AG20443 (cell line): ENCODE measurements around the gene SLC39A11.
"Not testable (repeated sequence)": the region's sequence is repeated elsewhere in the genome, so short reads cannot be mapped to it uniquely, and the experiment has no call there.

Experiments used
- DNase-seq: peaks from one replicate; pipeline ENCODE4 v3.0.0; 2012; ENCODE audit warnings: low spot score, mixed read lengths

SLC39A11 gene

DNA sequence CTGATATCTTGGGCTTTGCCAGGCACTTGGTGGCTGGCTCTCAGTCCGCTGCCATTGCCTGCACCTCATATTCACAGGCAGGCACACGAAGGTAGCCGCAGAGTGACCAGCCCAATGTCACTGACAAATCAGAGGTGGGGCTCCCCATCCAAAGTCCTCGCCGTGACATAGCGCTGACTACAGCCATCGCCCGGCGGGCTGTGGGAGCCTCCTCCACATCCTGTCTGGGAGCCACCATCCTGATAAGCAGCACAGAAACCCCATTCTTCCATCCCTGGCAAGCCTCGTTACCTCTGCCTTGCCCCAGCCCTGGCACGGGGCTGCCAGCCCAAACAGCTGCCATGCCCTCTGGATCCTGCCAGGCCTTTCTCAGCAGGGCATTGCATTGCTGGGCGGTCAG lies 437.8 kb downstream of the SLC39A11 start:
- DNase-seq: no peak

DNA sequence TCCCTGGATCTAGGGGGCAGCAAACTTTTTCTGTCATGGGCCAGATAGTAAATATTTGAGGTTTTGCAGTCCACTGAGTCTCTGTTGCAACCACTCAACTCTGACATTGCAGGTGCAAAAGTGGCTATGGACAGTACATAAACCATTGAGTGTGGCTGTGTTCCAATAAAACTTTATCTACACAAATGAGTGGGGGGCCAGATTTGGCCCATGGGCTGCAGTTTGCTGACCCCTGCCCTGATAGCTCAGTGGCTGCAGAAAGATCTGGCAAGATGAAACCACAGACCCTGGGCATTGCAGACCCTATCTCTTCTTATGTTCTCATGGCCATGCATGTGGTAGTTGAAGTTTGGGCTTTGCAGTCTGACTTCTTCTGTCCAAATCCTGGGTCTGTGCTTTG lies 440.5 kb downstream of the SLC39A11 start:
- no peak for DNase-seq

DNA sequence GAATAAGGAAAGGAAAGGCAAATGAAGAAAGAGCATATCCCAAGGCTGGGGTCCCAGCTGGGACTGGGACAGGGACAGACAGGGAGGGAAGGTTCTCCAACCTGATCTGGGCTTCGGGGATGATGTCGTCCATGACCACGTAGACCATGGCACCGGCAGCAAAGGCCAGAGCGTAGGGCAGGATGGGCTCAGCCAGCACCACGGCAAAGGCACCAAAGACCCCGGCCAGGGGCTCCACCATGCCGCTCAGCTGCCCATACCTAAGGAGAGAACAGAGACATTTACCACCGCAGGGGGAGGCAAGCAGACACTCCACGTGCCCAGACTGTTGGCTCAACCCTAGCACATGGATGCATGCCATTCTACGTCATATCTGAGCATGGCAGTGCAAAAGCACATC lies 443.8 kb downstream of the SLC39A11 start:
- no peak for DNase-seq

DNA sequence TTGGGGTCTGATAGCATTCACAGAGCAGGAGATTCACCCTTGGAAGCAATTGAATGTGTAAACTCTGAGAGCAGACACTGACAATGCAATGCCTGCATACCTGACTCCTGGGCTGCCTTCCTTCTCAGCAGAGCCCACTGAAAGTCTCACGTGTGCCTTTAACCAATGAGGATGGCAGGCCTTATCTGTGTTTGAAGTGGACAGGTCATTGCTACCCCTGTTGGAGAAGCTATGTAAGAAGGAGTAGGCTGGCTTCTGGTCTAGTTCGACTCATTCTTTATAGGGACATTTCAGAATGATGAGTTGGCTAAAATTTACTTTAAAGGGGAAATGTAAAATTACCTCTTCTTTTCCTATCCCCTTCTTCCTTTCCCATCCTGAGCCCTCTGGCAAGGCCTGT lies 446.3 kb downstream of the SLC39A11 start:
- DNase-seq: no peak

DNA sequence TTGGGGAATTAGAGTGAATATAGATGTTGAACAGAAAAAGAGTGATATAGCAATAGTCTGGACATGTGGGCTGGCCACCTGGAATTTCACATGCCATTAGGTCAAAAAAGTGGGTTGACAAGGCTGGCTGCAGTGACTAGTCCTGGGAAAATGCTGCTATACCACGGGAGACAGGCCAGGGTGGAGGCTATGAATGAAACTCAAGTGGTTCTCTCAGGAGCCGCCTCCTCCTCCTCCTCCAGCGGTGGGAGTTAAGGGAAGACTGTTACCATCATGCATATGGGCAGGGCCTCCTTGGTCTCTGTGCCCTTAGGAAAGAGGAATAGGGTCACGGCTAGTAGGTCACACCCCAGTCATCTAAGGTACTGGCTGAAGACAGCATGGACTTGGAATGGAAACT lies 448.0 kb downstream of the SLC39A11 start:
- DNase-seq: no peak

DNA sequence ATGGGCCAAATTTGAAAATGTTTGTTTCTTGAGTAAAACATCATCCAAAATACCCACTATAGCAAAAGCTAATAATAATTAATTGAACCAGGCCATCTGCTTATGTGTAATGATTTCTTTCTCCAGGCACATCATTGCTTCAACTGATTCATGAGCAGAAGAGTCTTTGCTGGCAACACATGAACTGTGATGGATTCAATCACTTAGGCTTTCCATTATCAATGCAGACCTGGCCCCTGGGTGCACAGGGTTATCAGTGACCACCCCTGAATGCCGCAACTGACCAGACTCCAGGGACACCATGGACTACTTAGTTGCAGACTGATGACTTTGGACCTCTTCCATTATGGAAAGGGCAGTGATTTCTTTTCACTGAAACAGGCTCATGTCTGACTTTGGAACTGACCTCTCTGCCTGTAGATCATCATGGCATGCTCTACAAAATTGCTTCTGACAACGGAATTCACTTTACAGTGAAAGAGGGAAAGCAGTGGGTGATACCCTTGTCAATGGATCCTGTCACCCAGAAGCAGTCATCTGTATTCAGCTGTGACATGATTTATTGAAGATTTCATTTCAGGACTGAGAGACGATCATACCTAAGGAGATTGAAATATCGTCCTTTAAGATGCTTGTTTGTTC lies 448.8 kb downstream of the SLC39A11 start:
- no peak for DNase-seq

DNA sequence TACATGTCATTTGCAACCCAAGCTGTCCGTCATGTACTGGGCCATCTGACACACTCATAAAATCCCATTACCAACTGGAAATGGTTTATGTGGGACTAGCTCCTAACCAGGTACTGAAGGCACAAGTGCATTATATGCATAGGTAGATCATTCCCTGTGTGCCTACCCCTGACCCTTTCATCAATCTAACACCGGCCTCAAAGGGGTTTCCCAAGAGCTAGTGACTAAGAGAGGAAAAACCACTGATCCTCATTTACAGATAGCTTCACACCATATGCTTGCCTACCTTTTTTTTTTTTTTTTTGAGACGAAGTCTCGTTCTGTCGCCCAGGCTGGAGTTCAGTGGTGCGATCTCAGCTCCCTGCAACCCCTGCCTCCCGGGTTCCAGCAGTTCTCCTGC lies 449.8 kb downstream of the SLC39A11 start:
- DNase-seq: no peak

DNA sequence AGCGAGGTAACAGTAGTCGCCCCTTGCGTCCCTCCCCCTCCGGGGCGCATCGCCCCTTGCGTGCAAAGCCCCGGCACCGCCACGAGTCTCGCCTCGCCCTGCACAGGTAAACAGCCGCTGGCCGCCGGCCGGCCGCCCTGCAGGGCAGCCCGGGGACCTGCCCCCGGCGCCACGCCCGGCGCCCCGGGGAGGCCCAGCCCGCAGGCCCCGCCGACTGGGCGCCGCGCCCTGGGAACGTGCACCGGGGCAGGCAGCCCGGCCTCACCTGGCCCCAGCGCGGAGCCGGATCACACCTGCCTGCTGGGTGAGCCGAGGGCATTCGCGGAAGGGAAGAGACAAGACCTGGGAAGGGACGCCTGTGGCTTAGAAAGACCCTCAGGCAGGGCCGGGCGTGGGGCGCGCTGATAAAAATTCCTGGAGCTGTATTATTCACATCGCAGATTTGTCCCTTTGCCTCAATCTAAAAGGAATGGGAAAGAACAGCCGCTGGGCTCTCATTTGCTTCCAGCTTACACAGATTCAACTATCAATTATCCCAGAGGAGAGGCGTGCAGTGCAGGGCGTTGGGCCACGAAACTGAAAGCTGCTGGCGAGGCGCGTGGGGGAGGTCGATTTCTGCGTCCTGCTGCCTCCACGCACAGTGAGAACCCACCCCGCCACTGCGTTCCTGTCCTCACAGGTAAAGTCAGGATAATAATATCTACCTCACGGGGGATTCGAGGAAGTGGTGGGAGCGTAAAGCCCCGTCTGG lies 451.9 kb downstream of the SLC39A11 start:
- no peak for DNase-seq

DNA sequence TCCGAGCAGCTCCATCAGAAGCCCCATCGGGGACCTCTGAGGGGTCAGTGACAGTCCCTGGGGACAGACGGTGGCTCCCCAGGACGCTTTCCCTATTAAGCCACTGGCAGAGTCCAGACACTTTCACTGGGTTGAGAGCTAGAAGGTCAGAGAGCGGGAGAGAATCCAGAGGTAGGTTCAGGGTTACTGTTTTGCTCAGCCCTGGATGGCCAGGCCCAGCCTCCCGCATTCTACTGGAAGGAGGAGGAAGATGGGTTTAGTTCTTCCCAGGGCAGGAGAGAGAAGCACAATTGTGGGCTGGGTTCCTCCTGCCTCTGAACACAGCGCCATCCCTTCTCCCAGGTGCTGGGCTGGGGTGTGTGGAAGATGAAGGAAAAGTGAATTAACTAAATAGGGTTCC lies 452.8 kb downstream of the SLC39A11 start:
- DNase-seq: no peak

DNA sequence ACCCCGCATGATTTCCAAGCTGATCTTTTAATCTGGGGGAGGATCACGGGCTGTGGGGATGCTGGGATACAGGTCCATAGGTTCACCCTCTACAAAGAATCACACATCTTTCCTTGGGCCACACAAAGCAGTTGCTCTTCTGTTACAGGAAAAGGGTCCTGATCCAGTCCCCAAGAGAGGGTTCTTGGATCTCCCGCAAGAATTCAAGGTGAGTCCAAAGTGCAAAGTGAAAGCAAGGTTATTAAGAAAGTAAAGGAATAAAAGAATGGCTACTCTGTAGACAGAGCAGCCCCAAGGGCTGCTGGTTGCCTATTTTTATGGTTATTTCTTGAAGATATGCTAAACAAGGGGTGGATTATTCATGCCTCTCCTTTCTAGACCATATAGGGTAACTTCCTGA lies 453.6 kb downstream of the SLC39A11 start:
- not testable (repeated sequence) for DNase-seq

DNA sequence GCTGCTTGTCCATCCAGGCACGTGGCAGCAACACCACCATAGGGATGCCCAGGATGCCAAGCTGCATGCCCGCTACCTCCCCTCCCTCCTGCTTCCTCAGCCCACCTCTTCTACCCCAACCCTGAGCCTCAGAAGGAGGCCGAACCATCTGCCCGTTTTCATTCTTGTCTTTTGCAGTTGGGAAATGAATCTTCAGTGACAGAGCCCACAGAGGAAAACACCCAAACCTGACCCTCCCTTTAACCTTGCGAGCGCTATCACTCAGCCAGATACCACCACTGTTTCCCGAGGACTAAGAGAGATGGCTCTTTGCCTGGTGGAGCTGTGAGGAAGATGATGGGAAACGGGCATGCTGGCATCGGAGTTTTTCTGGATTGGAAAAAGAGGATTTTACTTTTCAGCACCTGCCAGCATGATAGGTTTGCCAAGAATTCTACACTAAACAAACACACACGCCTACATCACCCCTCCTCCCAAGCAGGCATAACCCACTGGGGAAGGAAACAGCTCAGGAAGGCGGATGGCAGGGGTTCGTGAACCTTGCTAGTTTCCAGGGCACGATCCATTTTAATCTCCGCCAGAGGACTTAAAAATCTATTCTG lies 457.4 kb downstream of the SLC39A11 start:
- DNase-seq: no peak

DNA sequence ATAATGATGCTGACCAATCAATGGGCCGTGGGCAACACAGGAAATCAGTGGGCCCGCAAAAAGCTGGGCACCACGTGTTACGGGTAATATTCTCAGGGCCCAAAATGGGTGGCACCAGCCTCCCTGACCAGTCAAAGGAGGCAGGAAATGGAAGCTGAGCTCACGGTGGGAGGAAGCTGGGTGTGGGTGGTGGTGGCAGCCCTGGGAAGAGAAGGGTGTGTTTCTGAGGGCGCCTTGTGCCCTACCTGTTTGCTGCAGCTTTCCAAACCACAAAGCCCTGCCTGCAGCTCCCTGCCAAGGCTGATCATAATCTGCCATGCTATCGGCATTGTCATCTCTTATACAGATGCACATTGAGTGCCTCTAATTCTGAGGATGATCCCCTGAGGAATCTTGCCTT lies 457.9 kb downstream of the SLC39A11 start:
- DNase-seq: no peak

DNA sequence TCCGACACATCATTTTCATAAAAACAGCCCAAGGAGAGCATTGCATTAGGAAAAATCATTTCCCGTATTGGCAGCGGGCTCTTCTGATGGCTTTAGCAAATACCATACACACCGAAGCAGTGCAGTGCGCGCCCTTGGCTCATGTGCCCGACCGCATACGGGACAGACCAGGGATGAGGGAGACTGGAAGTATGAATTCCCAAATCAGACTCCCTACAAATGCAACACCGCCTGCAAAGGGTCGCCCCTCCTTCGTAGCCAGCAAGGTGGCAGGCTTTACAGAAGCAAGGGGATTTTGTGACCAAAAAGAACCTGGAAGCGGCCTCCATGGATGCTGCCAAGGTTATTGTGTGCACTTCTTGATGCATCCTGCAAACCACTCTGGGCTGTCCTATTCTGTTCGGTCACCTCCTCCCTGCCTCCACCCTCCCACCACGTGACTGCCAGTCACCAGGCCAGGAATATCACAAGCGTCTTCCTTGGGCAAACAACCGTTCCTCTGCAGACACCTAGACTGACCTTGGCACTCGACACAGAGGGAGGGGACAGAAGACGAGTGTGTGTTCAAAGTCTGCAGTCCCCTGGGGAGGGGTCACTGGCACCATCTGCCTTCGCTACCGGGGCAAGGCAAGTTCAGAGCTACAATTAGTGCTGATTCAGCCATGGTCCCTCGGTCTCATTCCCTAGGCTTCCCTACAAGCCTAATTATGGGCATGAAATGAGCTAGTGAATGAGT lies 460.4 kb downstream of the SLC39A11 start:
- DNase-seq: no peak

DNA sequence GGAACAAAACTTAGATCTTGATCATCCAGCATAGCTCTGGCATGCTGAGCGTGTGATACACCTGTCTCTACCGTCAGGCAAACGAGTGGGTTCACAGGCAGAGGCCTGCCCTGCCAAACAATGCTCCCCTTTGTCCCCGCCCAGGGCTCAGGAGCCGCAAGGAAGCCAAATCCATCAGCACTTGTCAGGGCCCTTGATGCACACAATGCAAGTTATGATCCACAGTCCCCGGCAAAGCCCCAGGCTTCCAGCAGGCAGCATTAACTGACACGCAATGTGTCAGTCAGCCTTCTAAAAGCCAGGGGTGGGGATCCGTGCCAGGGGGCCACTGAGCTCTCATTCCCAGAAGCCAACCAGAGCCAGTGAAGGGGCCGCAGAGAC lies 460.9 kb downstream of the SLC39A11 start:
- no peak for DNase-seq

DNA sequence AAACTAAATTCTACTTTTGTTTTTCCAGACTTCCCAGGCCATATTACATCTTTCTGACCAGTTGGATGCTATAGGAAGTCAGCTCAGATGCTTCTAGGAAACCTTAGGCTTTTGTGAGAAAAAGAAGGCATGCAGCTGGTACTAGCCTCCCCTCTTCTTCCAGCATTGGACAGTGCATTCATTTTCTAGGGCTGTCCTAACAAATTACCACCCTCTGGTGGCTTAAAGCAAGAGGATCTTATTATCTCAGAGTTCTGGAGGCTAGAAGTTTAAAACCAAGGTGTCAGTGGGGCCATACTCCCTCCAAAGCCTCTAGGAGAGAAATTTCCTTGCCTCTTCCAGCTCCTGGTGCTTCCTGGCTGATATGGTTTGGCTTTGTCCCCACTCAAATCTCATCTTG lies 467.8 kb downstream of the SLC39A11 start:
- DNase-seq: no peak

DNA sequence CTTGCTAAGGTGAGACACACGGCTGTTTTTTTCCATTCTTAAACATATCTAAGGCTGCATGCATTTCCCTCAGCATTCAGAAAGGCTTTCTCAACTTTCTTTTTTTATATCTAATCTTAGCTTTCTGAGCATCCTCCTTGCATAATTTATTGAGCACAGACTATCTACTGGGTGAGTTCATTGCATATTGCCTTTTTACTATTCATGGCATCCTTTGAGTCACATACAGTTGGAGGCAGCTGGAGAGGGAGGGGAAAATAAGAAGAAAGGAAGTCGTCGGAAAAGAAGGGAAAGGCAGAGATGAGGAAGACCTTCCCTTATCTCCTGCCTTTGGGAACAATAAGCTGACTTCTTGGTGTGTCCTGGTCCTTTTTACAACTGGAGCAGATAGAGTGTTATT lies 468.3 kb downstream of the SLC39A11 start:
- DNase-seq: no peak

DNA sequence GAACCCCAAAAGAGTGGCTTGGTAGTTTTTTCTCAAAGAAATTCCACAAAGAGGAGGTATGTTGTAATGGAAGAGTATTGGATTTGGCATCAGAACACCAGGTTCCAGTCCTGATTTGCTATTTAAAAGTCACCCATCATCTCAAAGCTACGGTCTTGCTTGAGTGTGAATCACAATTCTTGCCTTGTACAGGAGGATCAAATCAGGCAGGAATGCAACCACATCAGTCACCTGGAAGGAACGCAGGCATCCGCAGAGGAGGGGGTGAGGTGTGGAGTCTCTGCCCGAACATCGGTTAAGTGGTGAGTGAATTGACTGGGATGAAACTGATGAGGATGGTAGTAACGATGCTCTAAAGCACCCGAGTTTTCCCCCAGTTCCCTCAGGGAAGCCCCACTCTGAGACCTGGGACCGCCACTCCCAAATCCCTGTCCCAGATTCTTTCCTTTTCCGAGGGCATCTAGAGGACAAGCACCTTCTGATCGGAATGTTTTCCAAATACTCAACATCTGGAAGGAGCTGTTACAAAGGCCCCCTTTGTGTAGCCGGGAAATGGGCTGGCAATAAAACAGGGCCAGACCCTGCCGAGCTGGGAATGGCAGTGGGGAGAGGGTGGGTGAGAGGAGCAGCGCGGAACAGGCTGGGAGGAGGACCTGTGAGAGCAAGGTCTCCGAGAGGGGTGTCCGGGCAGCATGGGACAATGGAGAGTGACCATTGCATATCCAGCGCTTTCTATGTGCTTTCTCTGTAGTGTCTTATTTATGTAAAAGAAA lies 469.6 kb downstream of the SLC39A11 start:
- no peak for DNase-seq

DNA sequence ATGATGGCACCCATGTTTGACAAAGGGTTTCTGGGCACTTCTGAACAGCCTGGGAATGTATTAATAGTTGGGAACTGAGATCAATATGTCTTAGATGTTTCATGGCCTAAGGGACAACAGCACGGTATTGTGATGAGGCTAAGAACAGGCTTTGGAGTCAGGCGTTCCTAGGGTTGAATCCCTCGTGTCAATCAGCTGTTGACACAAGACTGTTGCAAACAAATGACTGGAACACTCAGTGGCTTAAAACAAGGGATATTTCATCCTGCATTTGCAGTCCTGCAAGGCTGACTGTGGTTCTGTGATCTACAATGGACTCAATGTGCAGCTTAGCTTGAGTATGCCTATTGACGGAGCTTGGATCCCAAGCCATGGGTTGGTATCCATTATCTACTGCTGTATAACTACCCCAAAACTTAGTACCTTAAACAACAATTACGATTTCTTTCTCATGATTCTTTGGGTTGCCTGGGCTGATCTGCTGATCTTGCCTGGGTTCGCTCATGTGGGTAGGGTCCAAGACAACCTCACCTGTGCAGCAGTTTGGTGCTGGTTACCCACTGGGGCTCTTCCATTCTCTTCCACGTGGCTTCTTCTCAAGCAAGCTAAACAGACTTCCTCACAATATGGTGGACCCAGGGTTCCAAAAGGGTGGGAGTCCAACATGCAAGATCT lies 472.4 kb downstream of the SLC39A11 start:
- no peak for DNase-seq

DNA sequence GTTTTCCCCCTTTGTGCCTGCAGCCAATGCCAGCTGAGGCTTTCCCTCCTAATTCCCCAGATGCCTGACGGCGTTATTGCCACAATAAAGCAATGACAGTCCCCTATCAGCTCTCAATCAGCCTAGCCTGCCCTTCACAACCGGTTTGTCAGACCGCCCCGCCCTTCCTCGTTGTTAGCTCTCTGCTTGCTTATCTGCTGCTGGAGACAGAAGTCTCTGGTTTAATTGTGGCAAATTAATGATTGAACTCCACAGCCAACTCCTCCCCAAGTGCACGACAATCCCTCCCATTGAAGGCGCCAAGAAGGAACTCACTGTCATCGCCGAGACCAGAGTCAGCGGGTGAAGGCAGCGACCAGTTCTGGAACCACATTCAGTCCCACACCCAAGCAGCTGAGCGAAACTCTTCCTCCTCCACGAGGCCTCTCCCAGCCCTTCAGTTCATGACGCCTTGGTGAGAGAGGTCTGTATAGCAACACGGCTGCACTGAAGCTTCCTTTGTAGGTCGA lies 474.4 kb downstream of the SLC39A11 start:
- DNase-seq: peak; percentile 63

DNA sequence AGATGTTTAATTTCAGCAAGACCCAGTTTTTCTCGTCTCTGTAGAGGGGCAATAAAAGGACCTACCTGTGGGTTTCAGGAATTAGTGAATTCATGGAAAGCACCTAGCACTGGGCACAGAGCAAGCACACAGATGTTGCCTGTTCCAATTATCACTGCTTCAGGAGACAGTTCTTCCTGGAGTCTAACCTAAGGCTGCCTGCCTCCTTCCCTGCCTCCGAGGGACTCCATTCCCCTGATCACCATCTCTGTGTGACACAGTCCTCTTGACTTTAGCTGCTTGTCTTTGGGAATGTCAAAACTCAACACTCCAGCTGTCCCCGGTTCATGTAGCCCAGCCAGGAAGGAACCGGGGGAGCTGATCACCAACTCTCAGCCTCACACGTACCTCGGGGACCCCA lies 474.9 kb downstream of the SLC39A11 start:
- no peak for DNase-seq

DNA sequence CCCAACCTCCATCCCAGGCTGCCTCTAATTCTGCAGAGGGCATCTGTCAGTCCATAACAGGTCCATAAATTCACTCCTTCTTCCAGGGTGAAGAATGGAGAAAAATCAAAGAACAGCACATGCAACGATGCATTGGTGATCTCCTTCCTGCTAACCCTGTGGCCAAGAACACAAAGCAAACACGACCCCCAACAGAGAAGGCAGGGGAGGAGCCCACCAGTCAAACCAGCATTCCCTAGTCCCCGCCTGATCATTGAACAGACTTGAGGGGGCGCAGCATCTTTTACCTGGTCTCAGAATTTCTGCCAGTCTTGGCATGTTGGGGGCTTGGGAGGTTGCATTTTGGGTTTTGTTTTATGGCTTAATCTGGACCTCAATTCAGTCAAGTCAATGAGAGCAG lies 476.0 kb downstream of the SLC39A11 start:
- no peak for DNase-seq
